Astrocyte of the hippocampus (primary cell): Measurements from ENCODE around the gene MEIOSIN.
A peak's percentile ranks its signal among the peaks of the same experiment; 100 is the strongest.
"Not testable (repeated sequence)": the region's sequence is repeated elsewhere in the genome, so short reads cannot be mapped to it uniquely, and the experiment has no call there.

Experiments used
- DNase-seq: peaks from one replicate; pipeline ENCODE4 v3.0.0; 2011; ENCODE audit warnings: low read depth, low spot score

Gene MEIOSIN, protein sequence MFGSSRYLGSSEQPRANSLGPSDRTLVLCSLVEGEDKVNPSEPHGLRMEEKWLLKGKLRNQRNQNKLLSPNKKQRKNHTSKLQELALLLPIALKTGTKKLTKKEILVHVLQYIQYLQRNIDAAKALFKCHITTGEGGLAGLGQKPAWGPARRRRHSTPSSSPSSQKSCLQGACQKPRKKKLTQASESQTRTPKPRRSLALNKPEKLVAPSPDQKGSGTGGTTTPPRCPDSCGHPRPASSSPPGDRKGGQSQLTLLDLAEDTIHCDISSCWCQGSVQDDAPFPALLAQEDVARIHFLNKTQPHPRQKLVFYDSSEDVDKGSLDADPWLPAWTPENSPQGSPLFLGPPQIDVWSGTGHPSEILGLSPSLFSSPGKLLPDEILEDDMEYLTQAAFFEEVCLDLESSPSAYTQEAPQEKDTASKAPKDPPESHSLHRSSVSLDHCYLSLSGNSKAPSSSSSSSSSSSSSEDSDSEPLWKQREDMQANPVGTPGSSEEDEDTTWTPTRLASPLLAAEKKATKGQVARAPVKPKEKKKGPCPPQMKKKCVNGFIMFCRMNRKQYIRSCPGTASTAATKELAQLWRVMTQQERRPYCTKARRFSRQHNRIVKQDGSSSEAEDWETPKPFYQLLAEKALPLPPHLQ

DNA sequence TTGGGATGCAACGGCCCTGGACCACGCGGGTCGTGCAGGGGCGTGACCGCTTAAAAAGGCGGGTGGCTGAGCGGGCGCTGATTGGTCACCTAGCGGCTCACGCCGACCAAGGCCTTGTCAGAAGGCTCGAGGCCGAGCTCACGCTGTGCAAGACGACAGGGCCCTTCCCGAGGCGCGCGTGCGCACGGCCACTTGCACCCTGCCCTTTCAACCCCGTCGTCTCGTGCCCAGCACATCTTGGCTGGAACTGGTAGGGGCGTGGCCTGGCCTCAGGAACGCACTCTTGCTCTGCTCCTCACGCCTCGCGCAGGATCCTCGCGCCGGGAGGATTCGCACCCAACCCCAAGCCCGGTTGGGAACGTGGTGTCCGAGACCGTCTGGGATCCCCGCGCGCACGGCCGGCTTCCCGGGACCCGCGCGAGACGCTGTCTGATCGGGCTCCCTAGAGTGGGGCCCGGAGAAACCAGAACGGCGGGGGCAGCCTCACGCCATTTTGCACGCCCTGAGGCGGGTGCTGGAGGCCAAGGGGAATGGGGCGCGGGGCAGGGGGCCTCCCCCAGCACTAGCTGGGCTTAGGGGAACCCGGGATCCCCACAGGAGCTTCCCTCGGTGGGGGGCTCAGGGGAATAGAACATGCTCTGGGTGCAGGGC, at the start of gene MEIOSIN:
TSS of gene MEIOSIN (plus strand) at position 280 of the 651 bp plus-strand sequence. CDS start 1,938 bp downstream, outside the sequence.
- DNase-seq = no peak

DNA sequence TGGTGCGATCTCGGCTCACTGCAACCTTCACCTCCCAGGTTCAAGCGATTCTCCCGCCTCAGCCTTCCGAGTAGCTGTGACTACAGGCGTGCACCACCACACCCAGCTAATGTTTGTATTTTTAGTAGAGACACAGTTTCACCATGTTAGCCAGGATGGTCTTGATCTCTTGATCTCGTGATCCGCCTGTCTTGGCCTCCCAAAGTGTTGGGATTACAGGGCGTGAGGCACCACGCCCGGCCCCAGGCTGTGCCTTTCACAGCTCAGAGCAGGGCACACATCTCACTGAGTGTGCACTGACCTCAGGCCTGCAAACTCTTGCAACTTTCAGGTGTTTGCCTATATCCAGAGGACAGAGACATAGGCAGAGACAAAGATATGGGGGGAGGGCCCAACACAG, 48.2 kb upstream of the MEIOSIN start:
- not testable (repeated sequence) for DNase-seq

- no peak for DNase-seq
Observed at GRCh38 chr19:45687599-45687998, 45.6 kb upstream of the MEIOSIN start.

DNA sequence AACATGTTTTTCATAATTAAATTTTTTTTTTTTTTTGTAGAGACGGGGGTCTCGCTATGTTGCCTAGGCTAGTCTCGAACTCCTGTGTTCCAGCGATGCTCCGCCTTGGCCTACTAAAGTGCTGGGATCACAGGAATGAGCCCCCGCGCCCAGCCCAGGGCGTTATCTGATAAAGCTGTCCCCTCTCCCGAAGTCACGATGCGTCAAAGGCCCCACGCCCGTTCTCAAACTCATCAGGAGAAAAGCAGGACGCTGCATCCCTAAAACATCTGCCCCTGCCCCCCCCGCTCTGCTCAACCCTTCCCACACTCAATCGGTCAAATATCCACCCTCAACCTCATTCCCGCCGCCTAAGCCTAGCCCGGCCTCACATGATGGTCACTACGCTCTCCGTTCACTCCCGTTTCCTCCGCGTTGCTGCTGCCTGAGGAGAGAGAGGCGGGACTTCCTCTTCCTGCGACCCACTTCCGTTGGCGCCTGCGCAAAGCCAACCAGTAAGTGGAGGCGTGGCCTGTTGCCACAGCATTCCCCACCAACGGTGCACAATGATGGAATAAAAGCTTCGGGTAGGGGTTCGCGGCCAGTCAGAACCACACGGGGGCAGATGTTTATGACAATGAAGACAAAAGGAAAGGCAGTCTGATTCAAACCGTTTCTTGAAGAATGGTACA, 41.6 kb upstream of the MEIOSIN start, which contains the start of gene SNRPD2:
TSS of gene SNRPD2 (minus strand) at position 438 of the 671 bp plus-strand sequence. CDS start at position 373, 65 bp downstream.
- peak; percentile 98 for DNase-seq

DNA sequence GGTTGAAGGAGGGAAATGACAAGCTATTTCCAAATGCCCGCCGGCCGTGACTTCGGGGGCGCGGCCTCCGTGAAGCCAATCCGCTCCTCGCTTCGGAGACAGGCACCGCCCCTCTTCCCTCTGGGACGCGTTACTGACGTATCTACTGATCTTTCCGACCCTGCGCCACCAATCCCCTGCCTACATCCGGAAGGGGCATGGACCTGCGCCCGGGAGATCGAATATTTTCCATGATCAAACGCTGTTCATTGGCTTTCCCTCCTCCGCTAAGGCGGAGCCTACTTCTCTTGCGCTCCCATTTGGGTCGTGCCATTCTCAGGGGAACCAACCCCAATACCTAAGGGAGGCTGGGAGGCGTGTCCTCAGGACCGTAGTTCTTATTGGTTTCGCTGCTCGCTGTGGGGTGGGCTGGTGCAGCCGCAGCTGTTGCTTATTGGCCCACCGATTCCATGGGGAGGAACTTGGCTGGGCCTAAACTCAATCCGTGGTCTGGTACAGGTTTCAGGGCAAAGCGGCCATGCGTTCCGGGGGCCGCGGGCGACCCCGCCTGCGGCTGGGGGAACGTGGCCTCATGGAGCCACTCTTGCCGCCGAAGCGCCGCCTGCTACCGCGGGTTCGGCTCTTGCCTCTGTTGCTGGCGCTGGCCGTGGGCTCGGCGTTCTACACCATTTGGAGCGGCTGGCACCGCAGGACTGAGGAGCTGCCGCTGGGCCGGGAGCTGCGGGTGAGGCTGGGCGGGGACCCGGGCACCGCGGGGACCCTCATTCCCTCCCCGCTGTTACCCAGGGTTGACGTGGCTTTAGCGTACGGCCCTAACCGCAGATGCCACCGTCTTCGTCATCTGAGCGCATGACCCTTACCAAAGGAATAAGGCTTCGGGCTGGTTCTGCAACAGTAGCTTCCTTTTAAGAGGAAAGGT, 40.8 kb upstream of the MEIOSIN start, which contains the start of gene QPCTL:
TSS of gene QPCTL (plus strand) at position 480 of the 919 bp plus-strand sequence. CDS start at position 518, 38 bp downstream.
- DNase-seq = peak; percentile 99

DNA sequence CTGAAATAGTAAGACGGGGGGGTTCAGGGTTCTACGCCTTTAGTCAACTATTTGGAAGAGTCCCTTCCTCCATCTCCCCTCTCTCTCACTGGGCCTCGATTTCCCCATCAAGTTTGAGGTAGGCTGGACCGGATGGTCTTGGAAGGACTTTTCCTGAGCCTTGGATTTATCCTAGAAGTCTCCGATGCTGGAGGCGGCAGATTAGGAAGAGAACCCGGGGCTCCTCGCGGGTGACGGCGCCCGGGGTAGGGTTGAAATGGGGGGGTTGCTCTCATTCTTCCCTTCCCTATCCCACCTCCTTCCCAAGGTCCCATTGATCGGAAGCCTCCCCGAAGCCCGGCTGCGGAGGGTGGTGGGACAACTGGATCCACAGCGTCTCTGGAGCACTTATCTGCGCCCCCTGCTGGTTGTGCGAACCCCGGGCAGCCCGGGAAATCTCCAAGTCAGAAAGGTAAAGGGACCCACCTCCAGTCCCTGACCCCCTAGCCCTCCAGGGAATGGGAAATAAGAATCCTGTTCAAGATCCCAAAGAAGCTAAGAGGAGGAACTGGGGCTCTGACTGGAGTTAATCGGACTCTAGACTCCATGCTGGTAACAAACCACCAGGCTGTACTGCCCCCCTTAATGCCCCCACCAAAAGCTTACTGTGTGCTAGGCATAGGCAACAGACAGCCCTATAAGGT, 40.0 kb upstream of the MEIOSIN start:
- peak; percentile 86 for DNase-seq

DNA sequence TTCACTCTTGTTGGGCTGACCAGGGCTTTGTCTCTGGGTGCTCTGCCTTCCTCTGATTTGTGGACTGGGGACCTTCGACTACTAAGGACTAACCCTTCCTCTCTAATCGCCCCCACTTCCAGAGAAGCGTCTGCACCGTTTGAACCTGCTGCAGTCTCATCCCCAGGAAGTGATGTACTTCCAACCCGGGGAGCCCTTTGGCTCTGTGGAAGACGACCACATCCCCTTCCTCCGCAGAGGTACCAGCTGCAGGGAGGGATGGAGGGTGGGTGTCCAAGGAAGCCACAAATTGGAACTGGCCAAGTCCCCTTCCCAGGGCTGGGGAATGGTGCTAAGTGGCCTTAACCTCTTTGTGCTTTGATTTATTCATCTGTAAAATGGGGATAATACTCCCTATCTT, 31.6 kb upstream of the MEIOSIN start:
- no peak for DNase-seq

- no peak for DNase-seq
Observed at GRCh38 chr19:45705115-45705514, 28.1 kb upstream of the MEIOSIN start.

DNA sequence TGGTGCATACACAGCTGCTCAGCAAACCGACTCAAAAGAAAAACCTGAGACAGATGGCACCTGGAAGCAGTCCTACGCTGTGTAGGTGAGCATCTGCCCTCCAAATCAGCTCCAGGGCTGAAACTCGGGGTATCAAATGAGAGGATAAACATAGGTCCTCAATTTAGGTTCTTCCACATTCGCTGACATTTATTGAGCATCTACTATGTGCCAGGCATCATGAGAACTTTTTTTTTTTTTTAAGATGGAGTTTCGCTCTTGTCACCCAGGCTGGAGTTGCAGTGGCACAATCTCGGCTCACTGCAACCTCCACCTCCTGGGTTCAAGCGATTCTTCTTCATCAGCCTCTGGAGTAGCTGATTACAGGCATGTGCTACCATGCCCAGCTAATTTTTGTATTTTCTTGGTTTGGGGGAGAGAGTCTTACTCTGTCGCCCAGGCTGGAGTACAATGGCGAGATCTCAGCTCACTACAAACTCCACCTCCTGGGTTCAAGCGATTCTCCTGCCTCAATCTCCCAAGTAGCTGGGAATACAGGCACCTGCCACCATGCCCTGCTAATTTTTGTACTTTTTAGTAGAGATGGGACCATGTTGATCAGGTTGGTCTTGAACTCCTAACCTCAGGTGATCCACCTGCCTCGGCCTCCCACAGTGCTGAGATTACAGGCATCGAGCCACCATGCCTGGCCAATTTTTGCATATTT, 27.4 kb upstream of the MEIOSIN start:
- DNase-seq = no peak

DNA sequence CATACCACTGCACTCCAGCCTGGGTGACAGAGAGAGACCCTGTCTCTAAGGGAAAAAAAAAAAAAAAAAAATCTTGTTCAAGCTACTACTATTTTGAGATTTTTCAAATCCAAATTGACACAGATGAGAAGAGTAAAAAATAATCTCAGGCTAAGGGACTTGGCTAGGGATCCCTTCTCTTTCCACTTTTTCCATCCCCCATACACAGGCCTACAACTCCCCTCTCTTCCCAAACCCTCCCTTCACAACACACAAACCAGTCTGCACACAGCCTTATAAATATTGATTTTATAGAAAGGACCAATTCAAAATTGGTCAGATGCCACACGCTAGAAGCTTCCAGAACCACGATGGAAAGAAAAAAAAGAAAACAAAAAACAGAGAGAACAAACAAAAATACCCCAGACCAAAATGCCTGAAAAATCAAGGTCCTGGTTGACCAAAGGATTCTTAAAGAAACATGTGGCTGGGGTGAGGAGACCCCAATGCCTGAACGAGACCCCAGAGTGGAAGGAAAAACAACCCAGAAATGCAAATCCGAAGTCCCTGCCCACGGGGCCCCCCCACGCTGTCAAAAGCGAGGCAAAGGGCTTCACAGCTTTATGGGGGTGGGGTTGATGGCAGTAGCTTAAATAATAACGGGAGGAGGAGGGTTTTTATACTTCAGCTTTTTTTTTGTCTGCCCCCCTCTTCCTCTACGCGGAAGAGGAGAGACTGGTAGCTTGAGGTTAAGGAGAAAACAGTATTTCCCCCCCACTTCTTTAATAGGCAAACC, 22.7 kb upstream of the MEIOSIN start:
- DNase-seq = no peak

DNA sequence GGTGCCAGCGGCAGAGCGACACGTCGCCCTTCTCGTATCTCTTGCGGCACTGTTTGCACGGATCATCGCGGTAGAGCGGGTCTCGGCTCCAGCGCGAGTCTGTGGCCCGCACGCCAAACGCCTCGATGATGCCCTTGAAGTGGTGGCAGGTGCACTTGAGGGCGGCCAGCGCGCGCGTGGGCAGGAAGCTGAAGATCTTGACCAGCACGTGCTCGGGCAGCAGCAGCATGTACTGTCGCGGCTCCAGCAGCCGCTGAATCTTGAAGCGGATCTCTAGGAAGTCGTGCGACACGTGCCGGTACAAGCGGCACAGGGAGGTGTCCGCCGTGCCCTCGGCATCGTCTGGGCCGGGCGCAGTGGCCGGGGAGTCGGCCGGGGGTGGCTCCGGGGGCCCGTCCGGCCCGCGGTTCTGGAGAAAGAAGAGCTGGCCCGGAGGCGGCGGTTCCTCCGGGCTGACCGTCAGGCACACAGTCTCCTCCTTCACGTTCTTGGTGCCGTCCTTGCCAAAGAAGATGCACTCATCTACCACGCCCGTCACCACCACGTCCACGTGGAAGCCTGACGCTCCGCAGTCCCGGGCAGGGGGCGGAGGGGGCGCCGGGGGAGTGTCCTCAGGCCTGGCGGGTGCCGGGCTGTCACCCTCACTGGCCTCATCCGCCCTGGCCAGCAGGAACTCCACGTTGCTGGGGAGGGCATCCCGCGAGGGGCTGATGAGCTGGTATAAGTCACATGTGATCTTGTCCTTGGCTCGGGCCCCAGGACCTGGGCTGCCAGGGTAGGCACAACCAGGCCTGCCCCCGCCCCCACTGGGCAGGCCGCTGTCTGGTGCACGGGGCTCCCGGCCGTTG, 21.2 kb upstream of the MEIOSIN start:
- no peak for DNase-seq

GRCh38 chr19:45712699-45713067, 20.6 kb upstream of the MEIOSIN start:
- no peak for DNase-seq

- DNase-seq = no peak
Observed at GRCh38 chr19:45713141-45713540, 20.1 kb upstream of the MEIOSIN start.

GRCh38 chr19:45715139-45715538, 18.1 kb upstream of the MEIOSIN start:
- DNase-seq = no peak

DNA sequence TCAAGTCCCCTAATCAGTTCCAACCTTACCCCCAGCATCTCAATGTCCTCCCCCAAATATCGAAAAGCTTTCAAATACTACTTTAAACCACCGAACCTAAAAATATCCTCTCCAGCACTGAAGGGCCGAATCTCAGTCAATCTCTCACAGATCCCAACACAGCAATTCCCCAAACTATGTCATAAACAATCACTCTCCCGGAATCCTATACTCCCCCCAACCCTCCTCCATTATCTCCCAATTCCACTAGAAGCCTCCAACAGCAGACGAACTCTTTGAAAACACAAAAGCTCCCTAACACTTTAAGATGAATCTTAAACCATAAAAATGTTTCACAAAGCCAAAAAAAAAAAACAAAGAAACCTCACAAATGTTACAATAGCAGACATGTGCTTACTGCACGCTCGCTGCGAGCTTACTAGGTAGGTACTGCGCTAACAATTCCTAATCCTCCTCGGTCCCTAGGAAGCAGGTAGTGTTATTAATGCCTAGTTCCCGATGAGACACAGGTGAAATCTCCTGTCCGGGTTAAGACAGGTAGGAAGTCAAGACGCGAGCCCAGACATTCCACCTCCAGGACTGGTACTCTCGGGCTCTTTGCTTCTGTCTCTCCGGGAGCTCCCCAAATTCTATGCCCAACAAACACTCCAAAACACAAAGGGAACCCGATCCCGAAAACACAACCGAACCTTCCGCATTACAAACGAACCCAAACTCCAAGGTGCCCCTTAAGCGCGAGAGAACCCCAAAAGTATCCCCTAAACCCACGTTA, 16.7 kb upstream of the MEIOSIN start:
- DNase-seq = peak; percentile 47

GRCh38 chr19:45717131-45717982, 15.9 kb upstream of the MEIOSIN start:
- DNase-seq = peak; percentile 100
